ENCODE measurements around the gene MTX1. TPM values are rescaled to one million over a fixed set of nuclear protein-coding genes. Genes with fewer than 3 reads are reported as not detected.

MTX1 gene
- total and polyA plus RNA-seq, 9 of the 15 experiments (the other 6 are each of a cell fraction or from before 2014, with no cell fraction given), result 29.1 to 98.4 (median 66.9) TPM

DNA sequence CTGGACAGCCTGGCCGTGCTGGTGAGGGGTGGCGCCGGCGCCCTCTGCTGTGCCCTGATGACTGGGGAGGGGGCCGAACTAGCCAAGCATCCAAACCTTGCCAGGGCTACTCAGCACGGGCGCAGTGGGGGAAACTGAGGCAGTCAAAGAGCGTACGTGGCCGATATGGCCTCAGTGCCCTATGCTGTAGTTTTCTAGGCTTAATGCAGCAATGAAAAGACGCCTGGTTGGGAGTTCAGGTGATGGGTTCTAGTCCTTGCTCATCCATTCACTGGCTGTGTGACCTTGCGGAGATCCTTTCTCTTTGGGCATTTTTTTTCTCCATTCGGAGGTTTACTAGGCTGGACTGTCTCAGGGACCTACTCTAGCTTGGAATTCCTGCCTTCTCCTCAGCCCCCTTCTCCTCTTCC lies 822 bp downstream of the MTX1 start (continued):
- peak; percentile 18; the same call in 1 of the 2 replicates for TF ChIP-seq ZBTB40 (IDR thresholded peaks at IDR 0.05)
- no peak for TF ChIP-seq ZBTB40 (CRISPR knock-in tag; IDR thresholded peaks at IDR 0.05)
- TF ChIP-seq JUND (IDR thresholded peaks at IDR 0.05; ENCODE audit: borderline replicate concordance, low read depth, low read length), result no peak
- no peak for TF ChIP-seq JUND (tag; IDR thresholded peaks at IDR 0.05; ENCODE audit: borderline replicate concordance, low read depth, low read length)
- TF ChIP-seq BRD4 (IDR thresholded peaks at IDR 0.05), result no peak
- TF ChIP-seq ZNF57 (CRISPR knock-in tag; IDR thresholded peaks at IDR 0.05), result no peak
- no peak for TF ChIP-seq POLR3G (IDR thresholded peaks at IDR 0.05; ENCODE audit: extremely low read depth, insufficient read length, insufficient replicate concordance)
- no peak for TF ChIP-seq SPI1 (IDR thresholded peaks at IDR 0.05; ENCODE audit: borderline replicate concordance, low read depth, low read length)
- no peak for TF ChIP-seq GATA2 (CRISPR knock-in tag; IDR thresholded peaks at IDR 0.05)
- TF ChIP-seq ZC3H11A (IDR thresholded peaks at IDR 0.05; ENCODE audit: low read depth, low read length), result no peak
- 0 out of 2 replicates have a peak, but pooled peaks have one; percentile 39 for TF ChIP-seq ZNF165 (CRISPR knock-in tag; IDR thresholded peaks at IDR 0.05; ENCODE audit: borderline replicate concordance)
- TF ChIP-seq, protein P1, sequence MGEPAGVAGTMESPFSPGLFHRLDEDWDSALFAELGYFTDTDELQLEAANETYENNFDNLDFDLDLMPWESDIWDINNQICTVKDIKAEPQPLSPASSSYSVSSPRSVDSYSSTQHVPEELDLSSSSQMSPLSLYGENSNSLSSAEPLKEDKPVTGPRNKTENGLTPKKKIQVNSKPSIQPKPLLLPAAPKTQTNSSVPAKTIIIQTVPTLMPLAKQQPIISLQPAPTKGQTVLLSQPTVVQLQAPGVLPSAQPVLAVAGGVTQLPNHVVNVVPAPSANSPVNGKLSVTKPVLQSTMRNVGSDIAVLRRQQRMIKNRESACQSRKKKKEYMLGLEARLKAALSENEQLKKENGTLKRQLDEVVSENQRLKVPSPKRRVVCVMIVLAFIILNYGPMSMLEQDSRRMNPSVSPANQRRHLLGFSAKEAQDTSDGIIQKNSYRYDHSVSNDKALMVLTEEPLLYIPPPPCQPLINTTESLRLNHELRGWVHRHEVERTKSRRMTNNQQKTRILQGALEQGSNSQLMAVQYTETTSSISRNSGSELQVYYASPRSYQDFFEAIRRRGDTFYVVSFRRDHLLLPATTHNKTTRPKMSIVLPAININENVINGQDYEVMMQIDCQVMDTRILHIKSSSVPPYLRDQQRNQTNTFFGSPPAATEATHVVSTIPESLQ (CRISPR knock-in tag; IDR thresholded peaks at IDR 0.05), result no peak
- TF ChIP-seq, protein P2, sequence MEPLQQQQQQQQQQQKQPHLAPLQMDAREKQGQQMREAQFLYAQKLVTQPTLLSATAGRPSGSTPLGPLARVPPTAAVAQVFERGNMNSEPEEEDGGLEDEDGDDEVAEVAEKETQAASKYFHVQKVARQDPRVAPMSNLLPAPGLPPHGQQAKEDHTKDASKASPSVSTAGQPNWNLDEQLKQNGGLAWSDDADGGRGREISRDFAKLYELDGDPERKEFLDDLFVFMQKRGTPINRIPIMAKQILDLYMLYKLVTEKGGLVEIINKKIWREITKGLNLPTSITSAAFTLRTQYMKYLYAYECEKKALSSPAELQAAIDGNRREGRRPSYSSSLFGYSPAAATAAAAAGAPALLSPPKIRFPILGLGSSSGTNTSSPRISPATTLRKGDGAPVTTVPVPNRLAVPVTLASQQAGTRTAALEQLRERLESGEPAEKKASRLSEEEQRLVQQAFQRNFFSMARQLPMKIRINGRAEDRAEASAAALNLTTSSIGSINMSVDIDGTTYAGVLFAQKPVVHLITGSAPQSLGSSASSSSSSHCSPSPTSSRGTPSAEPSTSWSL (CRISPR knock-in tag; IDR thresholded peaks at IDR 0.05; ENCODE audit: borderline replicate concordance), result no peak
- no peak for TF ChIP-seq PML (IDR thresholded peaks at IDR 0.05; ENCODE audit: low read length)
- no peak for TF ChIP-seq ZNF408 (CRISPR knock-in tag; IDR thresholded peaks at IDR 0.05; ENCODE audit: low read depth)
- TF ChIP-seq ZBTB2 (IDR thresholded peaks at IDR 0.05), result no peak

Measured in K562 (cell line).